ENCODE measurements around the gene TBP. TPM values are rescaled to one million over a fixed set of nuclear protein-coding genes. Genes with fewer than 3 reads are reported as not detected.

The TBP gene
- total RNA-seq, 1 donor from 2014 or later, result 23.7 TPM

DNA sequence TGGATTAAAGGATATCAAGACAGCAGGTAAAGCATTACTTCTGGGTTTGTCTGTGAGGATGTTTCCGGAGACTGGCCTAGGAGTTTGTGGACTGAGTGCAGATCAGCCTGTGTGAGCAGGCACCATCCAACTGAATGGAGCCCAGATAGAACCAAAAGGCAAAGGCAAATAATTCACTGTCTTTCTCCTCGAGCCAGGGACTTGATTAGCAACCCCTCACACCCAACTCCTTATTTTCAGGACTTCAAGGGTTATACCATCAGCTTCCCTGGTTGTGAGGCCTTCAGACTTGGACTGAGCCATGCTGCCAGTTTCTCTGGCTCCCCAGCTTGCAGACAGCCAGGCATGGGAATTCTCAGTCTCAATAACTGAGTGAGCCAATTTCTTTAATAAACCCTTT is 20.4 kb upstream of the TBP start:
- intact Hi-C loops (cut with micrococcal nuclease), result no loop called here

DNA sequence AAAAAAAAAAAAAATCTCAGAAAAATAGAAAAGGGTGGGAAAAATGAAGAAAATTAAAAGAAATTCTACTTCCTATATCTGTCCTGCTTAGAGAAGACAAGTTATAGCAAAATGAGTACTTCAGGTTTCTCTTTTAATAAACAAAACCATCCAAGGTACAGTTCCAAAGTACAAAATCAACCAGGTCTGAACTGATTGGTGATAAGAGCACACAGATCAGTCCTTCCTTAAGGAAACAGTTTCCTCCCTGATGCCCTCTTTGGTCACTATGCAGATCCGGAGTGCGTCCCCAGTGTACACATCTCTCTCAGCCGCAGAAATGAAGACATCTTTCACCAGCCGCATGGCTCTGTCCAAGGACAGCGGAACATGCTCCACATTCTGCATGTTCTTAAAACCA is 19.2 kb upstream of the TBP start:
- intact Hi-C loops (cut with micrococcal nuclease), result no loop called here

DNA sequence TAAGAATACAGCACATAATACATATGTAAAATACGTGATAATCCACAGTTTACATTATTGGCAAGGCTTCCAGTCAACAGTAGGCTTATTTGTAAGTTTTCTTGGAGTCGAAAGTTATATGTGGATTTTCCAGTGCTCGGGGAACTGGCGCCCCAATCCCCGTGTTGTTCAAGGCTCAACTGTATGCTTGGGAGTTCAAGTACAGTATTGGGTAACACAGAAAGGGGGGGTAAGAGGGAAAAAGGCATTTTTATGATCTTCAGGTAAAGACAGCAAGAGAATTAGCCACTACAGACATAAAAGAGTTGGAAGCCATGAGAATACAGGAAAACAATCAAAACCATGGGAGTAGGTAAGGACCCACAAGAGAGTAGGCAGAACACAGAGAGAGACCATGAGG is 17.5 kb upstream of the TBP start:
- intact Hi-C loops (cut with micrococcal nuclease), result no loop called here

DNA sequence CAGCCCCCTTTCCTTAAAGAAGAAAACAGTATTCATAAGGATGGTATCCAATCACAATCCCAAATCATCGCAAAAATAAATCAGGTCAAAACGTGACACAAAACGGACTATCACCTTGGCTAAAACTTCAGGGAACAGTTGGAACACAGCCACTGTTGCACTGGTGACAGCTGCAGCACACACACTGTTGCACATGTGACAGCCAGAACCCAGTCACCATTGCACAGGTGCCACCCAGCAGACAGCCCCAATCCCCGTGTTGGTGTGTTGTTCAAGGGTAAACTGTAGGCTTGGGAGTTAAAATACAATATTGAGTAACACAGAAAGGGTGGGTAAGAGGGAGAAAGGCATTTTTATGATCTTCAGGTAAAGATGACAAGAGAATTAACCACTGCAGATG is 16.8 kb upstream of the TBP start:
- intact Hi-C loops (cut with micrococcal nuclease), result no loop called here

GRCh38 chr6:170542031-170542719 is 12.0 kb upstream of the TBP start:
- intact Hi-C loops (cut with micrococcal nuclease), result no loop called here

DNA sequence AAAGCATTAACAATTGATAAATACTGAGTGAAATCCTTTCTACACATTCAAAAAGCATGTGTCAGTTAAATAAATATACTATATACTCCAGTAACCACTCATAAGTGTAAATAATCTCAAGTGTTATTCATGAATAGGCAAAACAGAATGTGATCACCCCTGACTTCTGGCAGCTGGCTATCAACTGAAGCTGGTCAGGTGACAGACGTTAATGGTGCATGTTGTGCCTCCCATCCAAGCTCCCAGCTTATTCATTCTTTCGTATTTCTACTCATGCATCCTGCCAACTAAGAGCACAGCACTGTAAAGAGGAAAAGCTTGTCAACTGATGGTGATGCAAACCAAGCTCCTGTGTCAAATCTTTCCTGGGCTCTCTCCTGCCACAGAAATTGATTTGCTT is 8.8 kb upstream of the TBP start:
- intact Hi-C loops (cut with micrococcal nuclease), result no loop called here

GRCh38 chr6:170552765-170553533 is 1.2 kb upstream of the TBP start, which contains the start of gene PSMB1:
TSS of gene PSMB1 (minus strand) at chr6:170553307. CDS start at chr6:170553242, 65 bp downstream.
- intact Hi-C loops (cut with micrococcal nuclease), result loop anchor here (1.0 to 5.0 kb wide), 2 partner anchors 763 to 1341 kb away; no protein-coding TSS in a partner anchor

GRCh38 chr6:170553534-170554012 is 596 bp upstream of the TBP start:
- intact Hi-C loops (cut with micrococcal nuclease), result loop anchor here (1.0 to 5.0 kb wide), 8 partner anchors 31 to 1341 kb away; partner anchors contain the start of genes C6orf120, DYNLT2, ERMARD and FAM120B

DNA sequence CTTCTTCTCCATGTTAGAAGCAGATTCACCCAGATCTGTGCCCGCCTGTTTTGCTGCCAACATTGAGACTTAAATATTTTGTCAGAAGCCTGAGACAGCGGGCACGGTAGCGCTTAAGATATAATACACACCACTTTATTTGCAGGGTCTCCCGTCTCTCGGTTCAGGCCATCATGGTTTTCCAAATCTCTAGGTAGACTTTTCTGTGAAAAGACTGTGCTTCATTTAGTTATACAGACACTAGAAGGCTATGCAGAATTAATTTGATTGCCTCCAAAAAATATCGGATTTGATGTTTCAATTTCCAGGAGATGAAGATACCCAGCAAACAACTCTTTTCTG is 598 bp downstream of the TBP start:
- intact Hi-C loops (cut with micrococcal nuclease), result loop anchor here (1.0 to 5.0 kb wide), 7 partner anchors 30 to 1342 kb away; partner anchors contain the start of genes C6orf120, DYNLT2, ERMARD and FAM120B

DNA sequence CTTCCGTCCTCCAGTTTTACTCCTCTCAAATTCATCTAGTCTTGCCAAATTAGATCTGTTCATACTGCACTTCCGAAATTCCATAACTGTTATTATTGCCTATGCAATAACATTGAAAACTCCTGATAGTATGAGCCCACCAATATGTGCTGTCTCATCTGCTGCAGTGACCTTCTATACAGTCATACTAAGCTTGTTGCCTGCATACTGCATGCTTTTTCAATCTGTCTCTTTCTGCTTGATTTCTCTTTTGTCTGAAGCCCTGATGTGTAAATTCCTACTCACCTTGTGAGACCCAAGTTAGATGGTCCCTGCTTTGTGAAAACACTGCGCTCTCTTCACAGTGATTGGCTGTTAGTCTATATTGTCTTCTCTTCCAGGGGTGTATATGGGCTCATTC is 1.1 kb downstream of the TBP start:
- intact Hi-C loops (cut with micrococcal nuclease), result no loop called here

GRCh38 chr6:170561555-170561954 is 7.4 kb downstream of the TBP start:
- intact Hi-C loops (cut with micrococcal nuclease), result no loop called here

- intact Hi-C loops (cut with micrococcal nuclease), result no loop called here
Observed at GRCh38 chr6:170564936-170565530, 10.9 kb downstream of the TBP start.

GRCh38 chr6:170572704-170573466 is 18.7 kb downstream of the TBP start:
- intact Hi-C loops (cut with micrococcal nuclease), result no loop called here

DNA sequence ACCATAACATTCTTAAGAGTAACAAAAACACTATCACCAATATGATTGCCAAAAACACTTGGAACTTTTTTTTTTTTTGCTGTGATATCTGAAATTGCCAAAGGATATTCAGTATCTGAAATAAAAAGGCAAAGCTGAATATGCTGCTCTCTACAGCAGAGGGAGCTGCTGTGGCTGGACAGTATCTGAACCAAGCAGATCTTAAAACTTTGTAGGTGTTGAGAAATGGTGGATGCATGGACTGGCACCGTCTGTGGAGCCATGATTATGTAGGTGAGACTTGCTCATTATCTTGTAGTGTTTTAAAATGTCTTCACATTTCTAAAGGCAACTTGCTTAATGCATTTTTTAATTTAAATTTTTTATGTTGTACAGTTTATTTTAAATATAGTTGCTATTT is 21.1 kb downstream of the TBP start:
- intact Hi-C loops (cut with micrococcal nuclease), result no loop called here

DNA sequence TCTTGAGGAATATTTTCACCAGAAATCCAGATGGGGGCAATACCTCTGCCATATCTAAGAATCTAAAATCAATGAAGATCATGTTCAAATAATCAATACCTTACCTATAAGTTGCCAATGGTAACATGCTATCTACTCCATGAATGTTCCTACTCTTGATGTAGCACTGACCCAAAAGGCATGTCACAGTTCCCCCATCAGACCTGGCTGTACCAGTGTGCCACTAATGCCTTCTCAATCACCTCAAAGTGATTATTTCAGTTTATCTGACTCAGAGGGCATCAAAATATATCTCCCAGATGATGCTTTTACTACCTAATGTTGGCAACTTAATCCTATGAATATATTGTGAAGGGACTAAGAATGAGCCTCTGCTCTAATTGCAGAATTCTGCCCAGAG is 24.7 kb downstream of the TBP start:
- intact Hi-C loops (cut with micrococcal nuclease), result no loop called here

DNA sequence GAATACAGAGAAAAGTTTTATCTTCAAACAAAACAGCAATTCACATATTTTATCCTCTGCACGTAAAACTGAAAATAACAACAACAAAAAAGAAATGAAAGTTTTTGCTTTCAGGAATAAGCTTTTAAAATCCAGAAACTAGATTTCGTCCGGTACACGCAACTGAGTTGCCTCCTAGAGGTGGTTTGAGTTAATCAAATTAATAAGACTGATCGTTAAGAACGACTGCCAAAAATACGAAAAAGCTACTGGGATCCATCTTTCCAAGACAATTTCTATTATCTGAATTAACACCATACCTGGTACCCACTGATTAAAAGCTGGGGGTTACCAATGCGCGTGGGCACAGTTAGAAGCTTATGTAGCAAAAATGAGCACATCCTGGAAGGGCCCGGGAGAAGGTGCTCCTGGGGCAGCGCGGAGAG is 29.6 kb downstream of the TBP start:
- intact Hi-C loops (cut with micrococcal nuclease), result loop anchor here (1.0 to 2.0 kb wide), 7 partner anchors 29 to 1371 kb away; partner anchors contain the start of genes C6orf120, DYNLT2, ERMARD and FAM120B

DNA sequence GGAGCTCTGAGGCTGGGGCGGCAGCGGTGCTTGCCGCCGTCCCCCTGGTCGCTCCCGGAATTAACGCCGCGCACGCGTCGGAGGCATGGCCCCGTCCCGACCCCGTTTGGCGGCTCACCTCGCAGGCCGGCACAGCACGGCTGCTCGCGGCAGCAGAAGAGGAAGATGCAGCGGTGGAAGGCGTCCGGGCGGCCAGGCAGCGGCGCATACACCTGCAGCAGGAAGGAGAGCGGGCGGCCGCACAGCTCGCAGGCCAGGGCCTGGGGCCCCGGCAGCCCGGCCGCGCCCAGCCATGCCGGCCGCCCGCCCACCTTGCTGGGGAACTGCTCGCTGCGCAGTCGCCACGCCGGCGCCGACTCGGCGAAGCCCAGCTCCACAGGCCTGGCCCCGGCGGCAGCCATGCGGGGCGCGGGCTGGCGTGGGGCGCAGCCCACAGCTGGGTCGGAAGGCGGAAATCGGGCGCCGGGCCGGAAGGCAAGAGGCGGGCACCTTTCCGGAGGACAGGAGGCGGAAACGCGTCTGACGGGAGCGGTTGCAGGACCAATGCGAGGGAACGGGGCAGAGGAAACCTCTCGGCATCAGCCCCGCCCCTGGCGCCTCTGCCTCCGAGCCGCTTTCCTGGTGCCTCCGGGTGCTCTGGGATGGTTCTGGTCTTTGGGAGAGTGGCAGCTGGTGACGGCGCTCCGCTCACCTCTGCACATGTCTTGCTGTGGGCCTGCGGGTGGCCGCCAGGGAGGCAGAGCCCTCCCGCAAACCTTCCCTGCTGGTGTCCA is 30.2 kb downstream of the TBP start, which contains the start of gene PDCD2:
TSS of gene PDCD2 (minus strand) at position 457 of the 773 bp plus-strand sequence. CDS start at position 401, 56 bp downstream.
- intact Hi-C loops (cut with micrococcal nuclease), result loop anchor here (1.0 kb wide), 6 partner anchors 30 to 882 kb away; partner anchors contain the start of genes C6orf120, DYNLT2, ERMARD and FAM120B

- intact Hi-C loops (cut with micrococcal nuclease), result loop anchor here (1.0 kb wide), 6 partner anchors 31 to 883 kb away; partner anchors contain the start of genes C6orf120, DYNLT2, ERMARD and FAM120B
Observed at GRCh38 chr6:170584954-170585498, 30.9 kb downstream of the TBP start.

GRCh38 chr6:170590725-170591124 is 36.6 kb downstream of the TBP start:
- intact Hi-C loops (cut with micrococcal nuclease), result no loop called here

GRCh38 chr6:170596426-170596825 is 42.3 kb downstream of the TBP start:
- intact Hi-C loops (cut with micrococcal nuclease), result no loop called here

All from T-helper 1 cell treated with Interleukin-12 subunit alpha and Interleukin-12 subunit beta and Interleukin-4 antibody, amounts not matched to agents 30 ng/mL and 1 ng/mL, for 36 hours (primary cell).